Subcutaneous adipose tissue (tissue), 4 donors: Measurements from ENCODE around the gene ZNF530. TPM values are rescaled to one million over a fixed set of nuclear protein-coding genes. Genes with fewer than 3 reads are reported as not detected.

Experiments used
- CTCF ChIP-seq: fragments of 450-650 bp; IDR thresholded peaks from one replicate; pipeline ENCODE4 v1.5.1; 2016; ENCODE audit warnings: low read depth, mild to moderate bottlenecking, control low read depth, antibody characterized with exemption, moderate library complexity
- total RNA-seq, 4 donors: library from RNA; depleted of rRNA; stranded (reverse); fragments of >200 nt; gene quantifications; one replicate each; pipeline ENCODE4 v1.1.0, GENCODE V29; 2016

ZNF530 gene
- 1 to 10 TPM; 1.1 to 3.8 (median 2.6) TPM for total RNA-seq

- no peak for TF ChIP-seq CTCF
Observed at GRCh38 chr19:57599761-57600383, at the start of gene ZNF530. TSS of gene ZNF530 (plus strand) at chr19:57599885. CDS start at chr19:57604346, 4,461 bp downstream.

- no peak for TF ChIP-seq CTCF
Observed at GRCh38 chr19:57552432-57552831, 47.3 kb upstream of the ZNF530 start.

GRCh38 chr19:57557659-57558058, 42.0 kb upstream of the ZNF530 start:
- TF ChIP-seq CTCF = no peak

- no peak for TF ChIP-seq CTCF
Observed at GRCh38 chr19:57558525-57558924, 41.2 kb upstream of the ZNF530 start.

- no peak for TF ChIP-seq CTCF
Observed at GRCh38 chr19:57559008-57559403, 40.7 kb upstream of the ZNF530 start.

- TF ChIP-seq CTCF = no peak
Observed at GRCh38 chr19:57559404-57560025, 40.2 kb upstream of the ZNF530 start, which contains the start of gene ZNF550. TSS of gene ZNF550 (minus strand) at chr19:57559863. CDS start at chr19:57559682, 181 bp downstream.

- no peak for TF ChIP-seq CTCF
Observed at GRCh38 chr19:57560049-57560491, 39.6 kb upstream of the ZNF530 start.
